ENCODE results near the gene NRIP1.

NRIP1 gene

GRCh38 chr21:15005391-15005790 lies 59.4 kb downstream of the NRIP1 start:
- peaks cover 7 to 18% of the 10 kb centered on the region in 2 experiments for H3K4me1 ChIP-seq (ENCODE audit: control insufficient read depth in 1 of 2, insufficient read depth in 1 of 2, low read depth in 1 of 2, low read length in 1 of 2)

GRCh38 chr21:15004721-15005370 lies 60.0 kb downstream of the NRIP1 start:
- peak overlapping the region; percentile 28 for H3K27ac ChIP-seq
- no peak for TF ChIP-seq CTCF (IDR thresholded peaks at IDR 0.05)
- no peak overlapping the region for H3K4me3 ChIP-seq (ENCODE audit: low read depth in 1 of 2, low read length in 1 of 2)
- H3K9me3 ChIP-seq, result no peaks in the 10 kb centered on the region
- H3K4me1 ChIP-seq (ENCODE audit: control insufficient read depth in 1 of 2, insufficient read depth in 1 of 2, low read depth in 1 of 2, low read length in 1 of 2), result peaks cover 7 to 18% of the 10 kb centered on the region in 2 experiments
- no peaks in the 10 kb centered on the region for H3K27me3 ChIP-seq
- no peaks in the 10 kb centered on the region for H3K36me3 ChIP-seq

More at GRCh38 chr21:15005391-15005790, 59.4 kb downstream of the NRIP1 start:
- Histone ChIP-seq H3K4me3 (ENCODE audit: low read depth in 1 of 2, low read length in 1 of 2) (no peak overlapping the region), H3K9me3 (no peaks in the 10 kb centered on the region), H3K27ac (peak overlapping the region; percentile 28), H3K27me3 (no peaks in the 10 kb centered on the region), H3K36me3 (no peaks in the 10 kb centered on the region)
- TF ChIP-seq CTCF (IDR thresholded peaks at IDR 0.05), result no peak

GRCh38 chr21:15003463-15004135 lies 61.2 kb downstream of the NRIP1 start:
- H3K36me3 ChIP-seq, result no peaks in the 10 kb centered on the region
- no peaks in the 10 kb centered on the region for H3K9me3 ChIP-seq
- no peak overlapping the region for H3K27ac ChIP-seq
- no peak overlapping the region for H3K4me3 ChIP-seq (ENCODE audit: low read depth in 1 of 2, low read length in 1 of 2)
- peaks cover 7 to 18% of the 10 kb centered on the region in 2 experiments for H3K4me1 ChIP-seq (ENCODE audit: control insufficient read depth in 1 of 2, insufficient read depth in 1 of 2, low read depth in 1 of 2, low read length in 1 of 2)
- no peaks in the 10 kb centered on the region for H3K27me3 ChIP-seq
- TF ChIP-seq CTCF (IDR thresholded peaks at IDR 0.05), result no peak

GRCh38 chr21:15001857-15002606 lies 62.8 kb downstream of the NRIP1 start:
- Histone ChIP-seq H3K36me3 (no peaks in the 10 kb centered on the region), H3K4me3 (ENCODE audit: low read depth in 1 of 2, low read length in 1 of 2) (no peak overlapping the region), H3K4me1 (ENCODE audit: control insufficient read depth in 1 of 2, insufficient read depth in 1 of 2, low read depth in 1 of 2, low read length in 1 of 2) (peaks cover 7 to 18% of the 10 kb centered on the region in 2 experiments), H3K9me3 (no peaks in the 10 kb centered on the region), H3K27me3 (no peaks in the 10 kb centered on the region), H3K27ac (no peak overlapping the region)
- no peak for TF ChIP-seq CTCF (IDR thresholded peaks at IDR 0.05)

GRCh38 chr21:15001113-15001512 lies 63.7 kb downstream of the NRIP1 start:
- Histone ChIP-seq H3K27ac (no peak overlapping the region), H3K4me1 (ENCODE audit: control insufficient read depth in 1 of 2, insufficient read depth in 1 of 2, low read depth in 1 of 2, low read length in 1 of 2) (peaks cover 7 to 18% of the 10 kb centered on the region in 2 experiments), H3K36me3 (no peaks in the 10 kb centered on the region), H3K9me3 (no peaks in the 10 kb centered on the region), H3K27me3 (no peaks in the 10 kb centered on the region), H3K4me3 (ENCODE audit: low read depth in 1 of 2, low read length in 1 of 2) (no peak overlapping the region)
- no peak for TF ChIP-seq CTCF (IDR thresholded peaks at IDR 0.05)
